GM12878 (cell line): ENCODE measurements around the gene RAB7B.

Experiments
- CEBPB ChIP-seq, 2 experiments: fragments of 150-350 bp in 1 of 2; IDR thresholded peaks; 2 replicates each; pipeline ENCODE4 v1.6.1; 2012 to 2014; ENCODE audit warnings: low read depth in 2 of 2, low read length in 2 of 2, borderline replicate concordance in 1 of 2, inconsistent platforms in 1 of 2
- EP300 ChIP-seq, 2 experiments: fragments of 150-350 bp in 1 of 2; IDR thresholded peaks; 2 replicates each; pipeline ENCODE4 v1.6.1; 2011 to 2012; ENCODE audit warnings: low read depth in 2 of 2, low read length in 2 of 2, borderline replicate concordance in 1 of 2, improper control_type of control experiment in 1 of 2, inconsistent platforms in 1 of 2; ENCODE audit not compliant: control insufficient read depth in 1 of 2
- EZH2 ChIP-seq: IDR thresholded peaks from 2 replicates; pipeline ENCODE4 v1.6.1; 2012; ENCODE audit warnings: low read depth, mild to moderate bottlenecking, control low read depth, inconsistent platforms, low read length, borderline replicate concordance; ENCODE audit not compliant: control insufficient read depth
- TAF1 ChIP-seq: IDR thresholded peaks from 2 replicates; pipeline ENCODE4 v1.6.1; 2011; ENCODE audit warnings: mild to moderate bottlenecking, low read depth, low read length, borderline replicate concordance
- TF ChIP-seq, protein P1 (sequence below): IDR thresholded peaks from 2 replicates; pipeline ENCODE4 v1.6.1; 2012; ENCODE audit warnings: mild to moderate bottlenecking, low read depth, low read length
- TF ChIP-seq, protein P2 (sequence below): IDR thresholded peaks from 2 replicates; pipeline ENCODE4 v1.6.1; 2012; ENCODE audit warnings: improper control_type of control experiment, low read depth, low read length; ENCODE audit not compliant: insufficient replicate concordance
- TF ChIP-seq, protein P3 (sequence below), 3 experiments: IDR thresholded peaks in 2 of 3; conservative IDR thresholded peaks in 1 of 3; 2 replicates each; pipeline ENCODE4 v1.5.1; 2011; ENCODE audit warnings: low read depth in 3 of 3, low read length in 3 of 3, mild to moderate bottlenecking in 3 of 3, control low read depth in 2 of 3, moderate library complexity in 2 of 3, inconsistent platforms in 1 of 3, mixed read lengths in 1 of 3; ENCODE audit not compliant: control insufficient read depth in 2 of 3, insufficient read depth in 1 of 3; ENCODE audit errors: extremely low read depth in 1 of 3

DNA sequence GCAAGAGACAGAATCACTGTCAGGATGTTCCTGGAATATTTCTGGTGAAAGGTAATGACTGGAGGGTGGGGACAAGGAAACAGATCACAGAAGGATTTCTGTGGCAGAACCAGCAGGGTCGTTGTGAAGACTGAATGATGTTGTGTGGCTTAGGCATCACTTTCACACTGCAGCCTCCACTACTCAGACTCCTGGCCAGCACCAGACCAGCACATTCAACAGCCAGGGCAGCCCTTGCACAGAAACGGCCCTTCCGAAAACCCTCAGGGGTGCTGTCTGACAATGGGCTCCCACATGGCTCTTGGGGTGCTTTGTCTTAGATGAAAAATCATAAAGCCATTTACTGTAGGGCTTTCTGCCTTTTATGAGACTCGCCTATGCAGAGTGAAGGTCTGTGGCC, 3.8 kb upstream of the RAB7B start:
- TF ChIP-seq EZH2 (no peak), EP300 (IDR thresholded peaks at IDR 0.05; ENCODE audit: borderline replicate concordance in 1 of 2, control insufficient read depth in 1 of 2, low read depth in 2 of 2, low read length in 2 of 2) (no peak), TAF1 (no peak), CEBPB (IDR thresholded peaks at IDR 0.05; ENCODE audit: borderline replicate concordance in 1 of 2, low read depth in 2 of 2, low read length in 2 of 2) (no peak)
- TF ChIP-seq, protein P1, sequence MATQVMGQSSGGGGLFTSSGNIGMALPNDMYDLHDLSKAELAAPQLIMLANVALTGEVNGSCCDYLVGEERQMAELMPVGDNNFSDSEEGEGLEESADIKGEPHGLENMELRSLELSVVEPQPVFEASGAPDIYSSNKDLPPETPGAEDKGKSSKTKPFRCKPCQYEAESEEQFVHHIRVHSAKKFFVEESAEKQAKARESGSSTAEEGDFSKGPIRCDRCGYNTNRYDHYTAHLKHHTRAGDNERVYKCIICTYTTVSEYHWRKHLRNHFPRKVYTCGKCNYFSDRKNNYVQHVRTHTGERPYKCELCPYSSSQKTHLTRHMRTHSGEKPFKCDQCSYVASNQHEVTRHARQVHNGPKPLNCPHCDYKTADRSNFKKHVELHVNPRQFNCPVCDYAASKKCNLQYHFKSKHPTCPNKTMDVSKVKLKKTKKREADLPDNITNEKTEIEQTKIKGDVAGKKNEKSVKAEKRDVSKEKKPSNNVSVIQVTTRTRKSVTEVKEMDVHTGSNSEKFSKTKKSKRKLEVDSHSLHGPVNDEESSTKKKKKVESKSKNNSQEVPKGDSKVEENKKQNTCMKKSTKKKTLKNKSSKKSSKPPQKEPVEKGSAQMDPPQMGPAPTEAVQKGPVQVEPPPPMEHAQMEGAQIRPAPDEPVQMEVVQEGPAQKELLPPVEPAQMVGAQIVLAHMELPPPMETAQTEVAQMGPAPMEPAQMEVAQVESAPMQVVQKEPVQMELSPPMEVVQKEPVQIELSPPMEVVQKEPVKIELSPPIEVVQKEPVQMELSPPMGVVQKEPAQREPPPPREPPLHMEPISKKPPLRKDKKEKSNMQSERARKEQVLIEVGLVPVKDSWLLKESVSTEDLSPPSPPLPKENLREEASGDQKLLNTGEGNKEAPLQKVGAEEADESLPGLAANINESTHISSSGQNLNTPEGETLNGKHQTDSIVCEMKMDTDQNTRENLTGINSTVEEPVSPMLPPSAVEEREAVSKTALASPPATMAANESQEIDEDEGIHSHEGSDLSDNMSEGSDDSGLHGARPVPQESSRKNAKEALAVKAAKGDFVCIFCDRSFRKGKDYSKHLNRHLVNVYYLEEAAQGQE: no peak
- TF ChIP-seq, protein P2, sequence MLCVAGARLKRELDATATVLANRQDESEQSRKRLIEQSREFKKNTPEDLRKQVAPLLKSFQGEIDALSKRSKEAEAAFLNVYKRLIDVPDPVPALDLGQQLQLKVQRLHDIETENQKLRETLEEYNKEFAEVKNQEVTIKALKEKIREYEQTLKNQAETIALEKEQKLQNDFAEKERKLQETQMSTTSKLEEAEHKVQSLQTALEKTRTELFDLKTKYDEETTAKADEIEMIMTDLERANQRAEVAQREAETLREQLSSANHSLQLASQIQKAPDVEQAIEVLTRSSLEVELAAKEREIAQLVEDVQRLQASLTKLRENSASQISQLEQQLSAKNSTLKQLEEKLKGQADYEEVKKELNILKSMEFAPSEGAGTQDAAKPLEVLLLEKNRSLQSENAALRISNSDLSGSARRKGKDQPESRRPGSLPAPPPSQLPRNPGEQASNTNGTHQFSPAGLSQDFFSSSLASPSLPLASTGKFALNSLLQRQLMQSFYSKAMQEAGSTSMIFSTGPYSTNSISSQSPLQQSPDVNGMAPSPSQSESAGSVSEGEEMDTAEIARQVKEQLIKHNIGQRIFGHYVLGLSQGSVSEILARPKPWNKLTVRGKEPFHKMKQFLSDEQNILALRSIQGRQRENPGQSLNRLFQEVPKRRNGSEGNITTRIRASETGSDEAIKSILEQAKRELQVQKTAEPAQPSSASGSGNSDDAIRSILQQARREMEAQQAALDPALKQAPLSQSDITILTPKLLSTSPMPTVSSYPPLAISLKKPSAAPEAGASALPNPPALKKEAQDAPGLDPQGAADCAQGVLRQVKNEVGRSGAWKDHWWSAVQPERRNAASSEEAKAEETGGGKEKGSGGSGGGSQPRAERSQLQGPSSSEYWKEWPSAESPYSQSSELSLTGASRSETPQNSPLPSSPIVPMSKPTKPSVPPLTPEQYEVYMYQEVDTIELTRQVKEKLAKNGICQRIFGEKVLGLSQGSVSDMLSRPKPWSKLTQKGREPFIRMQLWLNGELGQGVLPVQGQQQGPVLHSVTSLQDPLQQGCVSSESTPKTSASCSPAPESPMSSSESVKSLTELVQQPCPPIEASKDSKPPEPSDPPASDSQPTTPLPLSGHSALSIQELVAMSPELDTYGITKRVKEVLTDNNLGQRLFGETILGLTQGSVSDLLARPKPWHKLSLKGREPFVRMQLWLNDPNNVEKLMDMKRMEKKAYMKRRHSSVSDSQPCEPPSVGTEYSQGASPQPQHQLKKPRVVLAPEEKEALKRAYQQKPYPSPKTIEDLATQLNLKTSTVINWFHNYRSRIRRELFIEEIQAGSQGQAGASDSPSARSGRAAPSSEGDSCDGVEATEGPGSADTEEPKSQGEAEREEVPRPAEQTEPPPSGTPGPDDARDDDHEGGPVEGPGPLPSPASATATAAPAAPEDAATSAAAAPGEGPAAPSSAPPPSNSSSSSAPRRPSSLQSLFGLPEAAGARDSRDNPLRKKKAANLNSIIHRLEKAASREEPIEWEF: no peak
- TF ChIP-seq, protein P3, sequence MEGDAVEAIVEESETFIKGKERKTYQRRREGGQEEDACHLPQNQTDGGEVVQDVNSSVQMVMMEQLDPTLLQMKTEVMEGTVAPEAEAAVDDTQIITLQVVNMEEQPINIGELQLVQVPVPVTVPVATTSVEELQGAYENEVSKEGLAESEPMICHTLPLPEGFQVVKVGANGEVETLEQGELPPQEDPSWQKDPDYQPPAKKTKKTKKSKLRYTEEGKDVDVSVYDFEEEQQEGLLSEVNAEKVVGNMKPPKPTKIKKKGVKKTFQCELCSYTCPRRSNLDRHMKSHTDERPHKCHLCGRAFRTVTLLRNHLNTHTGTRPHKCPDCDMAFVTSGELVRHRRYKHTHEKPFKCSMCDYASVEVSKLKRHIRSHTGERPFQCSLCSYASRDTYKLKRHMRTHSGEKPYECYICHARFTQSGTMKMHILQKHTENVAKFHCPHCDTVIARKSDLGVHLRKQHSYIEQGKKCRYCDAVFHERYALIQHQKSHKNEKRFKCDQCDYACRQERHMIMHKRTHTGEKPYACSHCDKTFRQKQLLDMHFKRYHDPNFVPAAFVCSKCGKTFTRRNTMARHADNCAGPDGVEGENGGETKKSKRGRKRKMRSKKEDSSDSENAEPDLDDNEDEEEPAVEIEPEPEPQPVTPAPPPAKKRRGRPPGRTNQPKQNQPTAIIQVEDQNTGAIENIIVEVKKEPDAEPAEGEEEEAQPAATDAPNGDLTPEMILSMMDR (IDR thresholded peaks at IDR 0.05 in 2 of 3, conservative IDR thresholded peaks at IDR 0.05 in 1 of 3; ENCODE audit: control insufficient read depth in 2 of 3, extremely low read depth in 1 of 3, insufficient read depth in 1 of 3, low read depth in 3 of 3, low read length in 3 of 3): no peak
